Spleen (tissue), 11 donors: ENCODE results near the gene RPTOR. TPM values are rescaled to one million over a fixed set of nuclear protein-coding genes. Genes with fewer than 3 reads are reported as not detected.
"Not testable (repeated sequence)": the region's sequence is repeated elsewhere in the genome, so short reads cannot be mapped to it uniquely, and the experiment has no call there.

ENCODE experiments used
- DNase-seq: peaks from one replicate; pipeline ENCODE4 v3.0.0-alpha.2; 2020
- H3K27ac ChIP-seq, 8 donors: fragments of 200-600 bp; sonication (generic) in 7 of 8; 1 replicate in 4 of 8; 2 replicates in 4 of 8; pipeline versions ENCODE4 v1.5.0 to v1.8.0; 2016 to 2021; ENCODE audit warnings: inconsistent platforms in 4 of 8, mild to moderate bottlenecking in 4 of 8, moderate library complexity in 1 of 8
- H3K27me3 ChIP-seq, 7 donors: fragments of 200-600 bp; sonication (generic) in 6 of 7; replicated peaks in 1 of 7; 1 replicate in 4 of 7; 2 replicates in 3 of 7; pipeline versions ENCODE4 v1.5.0 to v1.8.0; 2016 to 2021; ENCODE audit warnings: inconsistent platforms in 3 of 7, mild to moderate bottlenecking in 1 of 7
- H3K36me3 ChIP-seq, 6 donors: fragments of 200-600 bp; sonication (generic) in 5 of 6; 1 replicate in 4 of 6; 2 replicates in 2 of 6; pipeline versions ENCODE4 v1.5.0 to v1.8.0; 2016 to 2021; ENCODE audit warnings: inconsistent platforms in 2 of 6
- H3K4me1 ChIP-seq, 6 donors: fragments of 200-600 bp; sonication (generic) in 5 of 6; 1 replicate in 3 of 6; 2 replicates in 3 of 6; pipeline versions ENCODE4 v1.5.0 to v1.8.0; 2016 to 2021; ENCODE audit warnings: inconsistent platforms in 3 of 6
- H3K4me3 ChIP-seq, 8 donors: fragments of 200-600 bp; sonication (generic) in 7 of 8; 1 replicate in 4 of 8; 2 replicates in 4 of 8; pipeline versions ENCODE4 v1.5.0 to v1.8.0; 2016 to 2021; ENCODE audit warnings: inconsistent platforms in 4 of 8, mild to moderate bottlenecking in 4 of 8, moderate library complexity in 2 of 8
- H3K9me3 ChIP-seq, 8 donors: fragments of 200-600 bp; sonication (generic) in 7 of 8; 1 replicate in 4 of 8; 2 replicates in 4 of 8; pipeline versions ENCODE4 v1.5.0 to v1.8.0; 2016 to 2021; ENCODE audit warnings: inconsistent platforms in 4 of 8
- CTCF ChIP-seq, 11 experiments: fragments of 200-600 bp in 7 of 11; fragments of 450-650 bp in 4 of 11; sonication (generic) in 4 of 11; IDR thresholded peaks in 8 of 11; conservative IDR thresholded peaks in 3 of 11; 1 replicate in 7 of 11; 2 replicates in 4 of 11; pipeline versions ENCODE4 v1.4.0 to v1.8.0; 2016 to 2021; ENCODE audit warnings: antibody characterized with exemption in 11 of 11, inconsistent platforms in 4 of 11, mild to moderate bottlenecking in 1 of 11
- POLR2A ChIP-seq, 3 donors: fragments of 450-650 bp; IDR thresholded peaks; one replicate each; pipeline ENCODE4 v1.5.1; 2017; ENCODE audit warnings: antibody characterized with exemption in 3 of 3, mild to moderate bottlenecking in 1 of 3
- POLR2AphosphoS5 ChIP-seq, 3 donors: sonication (generic); formaldehyde crosslinking; IDR thresholded peaks; one replicate each; pipeline ENCODE4 v1.5.1; 2017; ENCODE audit warnings: antibody characterized with exemption in 3 of 3
- WGBS, 5 donors: extraction: QIAGEN DNeasy Blood & Tissue Kit in 3 of 5; methylation state at CpG; one replicate each; pipeline versions ENCODE4 v1.1.5 to v1.1.7; 2013 to 2018; 5-methylcytosine and 5-hydroxymethylcytosine counted together
- intact Hi-C: fragments of 100-400 bp; cut with DNase I; formaldehyde crosslinking; loops from one replicate; pipeline ENCODE4 v1.15.0; 2023; ENCODE audit warnings: low total_unique reads
- polyA plus RNA-seq, 3 donors: library from polyadenylated mRNA; stranded (reverse); fragments of 200-250 nt; gene quantifications; one replicate each; pipeline ENCODE4 v1.2.1, GENCODE V29; 2013
- total RNA-seq, 7 donors: library from RNA; depleted of rRNA in 3 of 7; stranded (reverse); fragments of >200 nt in 3 of 7; fragmentation: NEBNext Ultra II Directional in 4 of 7; extraction: Animal tissue kit (Norgen Biotek cat#: 25700) in 4 of 7; gene quantifications; one replicate each; pipeline versions ENCODE4 v1.1.0 to v1.2.1, GENCODE V29; 2016 to 2021
- donor health status: healthy with polysubstance abuse.
- donor health status: DM: no; HTN: no; CAD: no; lungs with moderate emphysema.
- donor health status: DM: no; HTN: no; CAD: no.
- donor health status: Bipolar disorder and iron deficiency.
- donor health status: healthy.
- donor health status: DM: no; HTN: no; CAD: no.
- donor health status: DM: yes; HTN: yes; CAD: no.

RPTOR gene
- total and polyA plus RNA-seq, 10 donors: 3.1 to 61.2 (median 40.7) TPM

GRCh38 chr17:80528536-80528935 is 16.1 kb upstream of the RPTOR start:
- Histone ChIP-seq H3K4me3 (no peak overlapping the region), H3K4me1 (no peaks in the 10 kb centered on the region), H3K36me3 (no peaks in the 10 kb centered on the region), H3K9me3 (no peaks in the 10 kb centered on the region), H3K27ac (no peak overlapping the region), H3K27me3 (peaks cover 0 to 63% (median 8%) of the 10 kb centered on the region in 7 donors)
- peak; percentile 37 for DNase-seq
- intact Hi-C loops: no loop called here
- WGBS, 5 donors: 41 to 57% (median 53%) methylated on average over 8 of the region's 8 CpGs
- no peak for TF ChIP-seq CTCF (IDR thresholded peaks at IDR 0.05 in 8 of 11, conservative IDR thresholded peaks at IDR 0.05 in 3 of 11)
- no peak for TF ChIP-seq POLR2AphosphoS5 (IDR thresholded peaks at IDR 0.05)
- no peak for TF ChIP-seq POLR2A (IDR thresholded peaks at IDR 0.05)

GRCh38 chr17:80529104-80529903 is 15.3 kb upstream of the RPTOR start:
- Histone ChIP-seq H3K36me3 (no peaks in the 10 kb centered on the region), H3K27me3 (peaks cover 0 to 63% (median 8%) of the 10 kb centered on the region in 7 donors), H3K27ac (no peak overlapping the region), H3K9me3 (no peaks in the 10 kb centered on the region), H3K4me3 (no peak overlapping the region), H3K4me1 (no peaks in the 10 kb centered on the region)
- DNase-seq: peak; percentile 39
- intact Hi-C loops: no loop called here
- TF ChIP-seq POLR2A (IDR thresholded peaks at IDR 0.05) (no peak), CTCF (IDR thresholded peaks at IDR 0.05 in 8 of 11, conservative IDR thresholded peaks at IDR 0.05 in 3 of 11) (no peak), POLR2AphosphoS5 (IDR thresholded peaks at IDR 0.05) (no peak)
- WGBS, 5 donors: 72 to 77% (median 75%) methylated on average over 23 of the region's 23 CpGs

- H3K4me1 ChIP-seq: no peaks in the 10 kb centered on the region
- H3K4me3 ChIP-seq: no peak overlapping the region
- peaks cover 0 to 62% (median 8%) of the 10 kb centered on the region in 7 donors for H3K27me3 ChIP-seq
- no peaks in the 10 kb centered on the region for H3K9me3 ChIP-seq
- H3K36me3 ChIP-seq: no peaks in the 10 kb centered on the region
- intact Hi-C loops: no loop called here
- TF ChIP-seq POLR2AphosphoS5 (IDR thresholded peaks at IDR 0.05): no peak
- 78 to 85% (median 80%) methylated on average over 6 of the region's 6 CpGs for whole genome bisulfite sequencing, 5 donors
- peak; percentile 6 for DNase-seq
- H3K27ac ChIP-seq: no peak overlapping the region
Observed at GRCh38 chr17:80529904-80530292, 14.7 kb upstream of the RPTOR start.

- H3K27ac ChIP-seq: no peak overlapping the region
- no peak overlapping the region for H3K4me3 ChIP-seq
- H3K27me3 ChIP-seq: peaks cover 0 to 47% (median 8%) of the 10 kb centered on the region in 7 donors
- H3K4me1 ChIP-seq: no peaks in the 10 kb centered on the region
- intact Hi-C loops: no loop called here
- no peaks in the 10 kb centered on the region for H3K9me3 ChIP-seq
- no peaks in the 10 kb centered on the region for H3K36me3 ChIP-seq
- TF ChIP-seq CTCF (IDR thresholded peaks at IDR 0.05 in 8 of 11, conservative IDR thresholded peaks at IDR 0.05 in 3 of 11) (no peak), POLR2AphosphoS5 (IDR thresholded peaks at IDR 0.05) (no peak)
- peak; percentile 6 for DNase-seq
- 67 to 80% (median 72%) methylated on average over 7 of the region's 7 CpGs for WGBS, 5 donors
Observed at GRCh38 chr17:80531400-80531799, 13.2 kb upstream of the RPTOR start.

GRCh38 chr17:80537386-80537785 is 7.3 kb upstream of the RPTOR start:
- H3K9me3 ChIP-seq, intact Hi-C loops, H3K36me3 ChIP-seq, H3K4me3 ChIP-seq, H3K27ac ChIP-seq: not testable (repeated sequence)
- DNase-seq: peak; percentile 17
- WGBS, 5 donors: 90 to 96% (median 94%) methylated on average over 14 to 30 of the region's 30 CpGs
- Histone ChIP-seq H3K27me3 (peaks cover 0 to 21% (median 0%) of the 10 kb centered on the region in 7 donors), H3K4me1 (peaks cover 0 to 13% (median 10%) of the 10 kb centered on the region in 6 donors)
